Measurements from ENCODE around the gene GRK4. TPM values are rescaled to one million over a fixed set of nuclear protein-coding genes. Genes with fewer than 3 reads are reported as not detected.
A peak's percentile ranks its signal among the peaks of the same experiment; 100 is the strongest.

Gene GRK4
- total and polyA plus RNA-seq, 2 of the 8 experiments (the other 6 are each of a cell fraction or from before 2014, with no cell fraction given), result 0.77 to 1.8 TPM

DNA sequence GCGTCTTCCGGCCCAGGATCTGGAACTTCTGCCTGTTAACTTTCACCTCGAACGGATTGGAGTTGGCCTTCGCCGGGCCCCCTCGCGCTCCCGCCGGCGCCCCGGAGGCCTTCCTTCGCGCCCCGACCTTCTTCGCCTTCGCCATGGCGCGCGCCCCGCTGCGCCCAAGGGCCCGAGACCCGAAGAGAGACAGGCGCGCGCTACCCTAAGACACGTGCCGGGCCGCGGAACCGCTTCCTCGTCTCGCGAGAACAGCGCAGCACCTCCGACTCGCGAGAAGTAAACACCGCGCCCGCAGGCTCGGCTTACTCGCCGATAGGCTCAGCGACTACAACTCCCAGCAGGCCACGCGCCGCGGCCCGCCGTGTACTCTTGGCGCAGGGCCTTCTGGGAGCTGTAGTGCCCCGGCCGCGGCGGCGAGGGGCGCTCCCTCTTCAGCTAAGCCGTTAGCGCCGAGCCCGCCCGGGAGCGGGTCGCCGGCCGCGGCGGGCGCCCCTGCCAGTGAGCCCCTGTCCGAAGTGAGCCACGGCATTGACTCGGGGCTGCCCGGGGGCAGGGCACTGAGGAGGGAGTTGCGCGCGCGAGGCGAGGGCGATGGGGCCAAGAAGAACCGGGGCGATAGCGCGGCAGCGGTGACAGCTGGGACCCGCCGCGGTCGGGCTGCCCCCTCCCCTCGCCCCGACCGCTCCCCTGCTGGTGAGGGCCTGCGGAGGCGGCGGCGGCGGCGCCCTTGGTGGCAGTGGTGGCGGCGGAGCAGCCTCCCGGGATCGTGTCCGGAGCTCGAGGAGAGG, at the start of gene GRK4, which contains the start of gene NOP14 (continued):
- TF ChIP-seq CTCF (IDR thresholded peaks at IDR 0.05; ENCODE audit: control extremely low read depth in 1 of 3, insufficient read depth in 1 of 3, low read depth in 1 of 3, low read length in 3 of 3), result no peak; a peak in 1 of 4 replicates
- peak; percentile 59; the same call in 1 of the 2 replicates for TF ChIP-seq YY1 (IDR thresholded peaks at IDR 0.05; ENCODE audit: low read depth, low read length)
- no peak for TF ChIP-seq EGR1 (IDR thresholded peaks at IDR 0.05; ENCODE audit: borderline replicate concordance, low read depth, low read length)
- peak; percentile 81 for TF ChIP-seq CREB1 (IDR thresholded peaks at IDR 0.05)
- TF ChIP-seq RXRA (IDR thresholded peaks at IDR 0.05; ENCODE audit: insufficient read depth, low read depth, low read length), result no peak
- no peak for TF ChIP-seq RAD21 (IDR thresholded peaks at IDR 0.05 in 1 of 2, conservative IDR thresholded peaks at IDR 0.05 in 1 of 2; ENCODE audit: low read depth in 2 of 2, low read length in 2 of 2)
- peak; percentile 99 for TF ChIP-seq CHD2 (IDR thresholded peaks at IDR 0.05; ENCODE audit: low read length)
- no peak for TF ChIP-seq HDAC6 (IDR thresholded peaks at IDR 0.05; ENCODE audit: low read depth, low read length)
- no peak for TF ChIP-seq EZH2 (IDR thresholded peaks at IDR 0.05; ENCODE audit: low read depth, low read length, severe bottlenecking)
- TF ChIP-seq KDM5A (IDR thresholded peaks at IDR 0.05; ENCODE audit: low read length), result no peak
- peak; percentile 46; the same call in 1 of the 2 replicates for TF ChIP-seq TBP (IDR thresholded peaks at IDR 0.05; ENCODE audit: low read depth, low read length)
- peak; percentile 68 for TF ChIP-seq RNF2 (IDR thresholded peaks at IDR 0.05; ENCODE audit: borderline replicate concordance, low read depth, low read length, missing control alignments, poor library complexity, severe bottlenecking)
- 0 out of 2 replicates have a peak, but pooled peaks have one; percentile 39 for TF ChIP-seq ATF3 (IDR thresholded peaks at IDR 0.05; ENCODE audit: insufficient read depth, low read depth, low read length)
- peak; percentile 90 for TF ChIP-seq GTF2F1 (IDR thresholded peaks at IDR 0.05; ENCODE audit: borderline replicate concordance, low read depth, low read length)
- no peak for TF ChIP-seq SIRT6 (IDR thresholded peaks at IDR 0.05; ENCODE audit: low read length)
- TF ChIP-seq CBX5 (IDR thresholded peaks at IDR 0.05; ENCODE audit: low read depth, low read length), result no peak
- no peak for TF ChIP-seq SRF (IDR thresholded peaks at IDR 0.05; ENCODE audit: low read depth, low read length)
- peak; percentile 86 for TF ChIP-seq PHF8 (conservative IDR thresholded peaks at IDR 0.05; ENCODE audit: low read depth, low read length)
- TF ChIP-seq, protein P1, sequence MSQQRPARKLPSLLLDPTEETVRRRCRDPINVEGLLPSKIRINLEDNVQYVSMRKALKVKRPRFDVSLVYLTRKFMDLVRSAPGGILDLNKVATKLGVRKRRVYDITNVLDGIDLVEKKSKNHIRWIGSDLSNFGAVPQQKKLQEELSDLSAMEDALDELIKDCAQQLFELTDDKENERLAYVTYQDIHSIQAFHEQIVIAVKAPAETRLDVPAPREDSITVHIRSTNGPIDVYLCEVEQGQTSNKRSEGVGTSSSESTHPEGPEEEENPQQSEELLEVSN (IDR thresholded peaks at IDR 0.05), result peak; percentile 99
